Activated effector memory CD4-positive, alpha-beta T cell treated with anti-CD3 and anti-CD28 coated beads, Interleukin-2, amount 50 U/mL, for 16 hours (primary cell): ENCODE measurements around the gene PLCL2.

ENCODE experiments used
- DNase-seq: peaks from one replicate; pipeline ENCODE4 v3.0.0-alpha.2; 2020

The PLCL2 gene

GRCh38 chr3:16884748-16885592 is at the start of gene PLCL2:
Gene PLCL2, plus strand, starts transcription at chr3:16884955. Its CDS starts 85 bp downstream, at chr3:16885040.
- DNase-seq = peak; percentile 88

DNA sequence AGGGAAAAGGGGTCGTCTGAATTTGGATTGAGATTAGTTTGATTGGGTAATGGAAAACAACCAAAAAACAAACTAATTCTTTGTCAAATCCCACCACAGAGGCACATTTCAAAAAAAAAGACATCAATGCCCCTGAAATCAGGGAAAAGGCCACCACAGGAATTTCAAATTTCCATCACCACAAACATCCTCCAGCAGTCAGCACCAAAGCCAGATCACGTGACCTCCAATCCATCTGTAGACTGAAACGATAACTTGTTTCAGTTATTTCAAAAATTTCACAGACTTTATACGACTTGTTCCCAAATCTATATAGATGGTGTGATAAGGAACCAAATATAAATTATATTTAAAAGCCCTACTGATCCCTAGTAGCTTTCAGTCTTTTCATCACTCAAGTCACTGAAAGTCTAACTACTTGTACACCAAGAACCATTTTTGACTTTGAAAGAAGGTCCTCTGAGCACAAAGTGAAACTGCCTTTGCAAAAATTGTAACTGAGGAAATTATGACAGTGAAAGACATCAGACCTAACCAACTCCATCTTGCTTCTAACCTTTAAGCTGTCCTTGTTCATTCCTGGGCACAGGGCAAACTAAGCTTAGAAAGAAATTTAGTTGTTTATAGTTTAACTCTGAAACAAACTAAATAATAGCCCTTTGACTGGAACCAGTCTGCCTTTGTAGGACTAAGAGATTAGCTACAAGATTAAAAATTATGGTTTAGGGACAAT is 48.1 kb upstream of the PLCL2 start:
- no peak for DNase-seq

DNA sequence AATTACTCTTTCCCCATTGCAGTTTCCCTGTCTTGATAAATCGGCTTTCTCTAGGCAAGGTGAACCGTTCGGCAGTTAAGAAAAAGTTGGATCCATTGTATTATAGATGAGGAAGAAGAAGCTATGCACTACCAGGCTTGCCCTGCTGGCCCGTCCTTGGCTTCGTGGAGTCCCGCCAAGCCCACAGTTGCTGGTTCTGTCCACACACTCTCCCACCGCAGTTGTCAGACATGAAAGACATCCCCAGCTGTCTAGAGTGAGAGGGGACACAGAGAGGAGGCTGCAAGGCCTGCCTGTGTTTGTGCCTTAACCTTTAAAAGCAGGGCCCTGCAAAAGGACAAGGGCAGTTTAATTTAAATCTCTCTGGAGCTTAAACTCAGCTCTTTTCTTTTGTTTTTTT is 47.2 kb upstream of the PLCL2 start:
- DNase-seq = no peak

DNA sequence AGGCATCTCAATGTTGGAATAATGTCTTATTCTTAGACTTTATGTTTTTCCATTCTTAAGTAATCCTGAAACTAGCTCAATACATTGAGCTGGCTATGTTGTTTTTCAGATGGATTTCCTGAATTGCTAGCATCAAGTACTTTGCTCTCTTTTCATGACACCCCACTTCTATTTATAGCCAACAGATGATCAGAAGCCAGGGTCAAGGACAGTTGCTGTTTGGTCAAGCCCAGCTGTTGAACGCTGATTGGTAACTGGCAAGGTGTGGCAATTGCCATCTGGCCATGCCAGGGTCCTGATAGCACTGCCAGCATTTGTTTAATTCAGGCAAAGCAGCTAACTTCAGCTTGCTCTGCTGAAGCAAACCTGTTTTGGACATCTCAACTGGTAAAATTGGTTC is 46.2 kb upstream of the PLCL2 start:
- no peak for DNase-seq

DNA sequence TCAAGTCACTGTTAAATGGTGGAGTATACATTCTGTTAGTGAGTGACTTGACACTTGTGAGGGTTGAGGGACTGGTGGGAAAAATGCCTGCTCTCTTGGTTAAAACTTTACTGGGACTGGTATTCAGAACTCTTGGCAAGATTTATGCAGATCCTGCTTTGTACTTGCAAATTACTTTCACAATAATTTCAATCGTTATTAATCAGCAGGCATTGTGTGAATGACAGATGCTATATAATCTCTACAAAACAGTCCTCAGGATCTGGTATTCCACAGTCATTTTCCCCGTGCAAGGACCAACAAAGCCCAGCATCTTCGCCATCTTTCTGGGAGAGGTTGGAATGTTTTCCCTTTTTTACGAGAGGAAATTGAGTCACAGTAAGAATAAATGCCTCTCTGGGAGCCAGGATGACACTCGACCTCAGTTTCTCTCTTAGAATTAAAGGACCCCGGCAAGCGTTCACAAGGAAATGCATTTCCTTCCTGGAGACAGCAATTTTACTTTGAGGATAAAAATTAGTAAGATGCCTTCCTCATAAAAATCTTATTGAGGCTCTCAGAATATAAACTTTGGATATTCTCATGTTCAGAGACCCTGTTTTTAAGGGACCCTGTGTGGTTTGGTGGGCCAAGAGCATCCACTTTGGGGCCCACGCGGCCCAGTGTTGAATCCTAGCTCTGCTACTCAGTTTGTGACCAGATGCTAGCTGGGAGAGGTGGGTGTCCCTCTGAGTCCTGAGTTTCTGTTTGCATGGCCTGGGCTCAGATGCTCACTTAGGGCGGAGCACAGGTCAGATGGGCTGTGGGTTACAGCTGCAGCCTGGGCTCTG is 45.3 kb upstream of the PLCL2 start:
- no peak for DNase-seq

- DNase-seq = no peak
These were observed 44.7 kb upstream of the PLCL2 start for GRCh38 chr3:16840101-16840424.

- no peak for DNase-seq
These were observed 43.6 kb upstream of the PLCL2 start for GRCh38 chr3:16841041-16841753.

DNA sequence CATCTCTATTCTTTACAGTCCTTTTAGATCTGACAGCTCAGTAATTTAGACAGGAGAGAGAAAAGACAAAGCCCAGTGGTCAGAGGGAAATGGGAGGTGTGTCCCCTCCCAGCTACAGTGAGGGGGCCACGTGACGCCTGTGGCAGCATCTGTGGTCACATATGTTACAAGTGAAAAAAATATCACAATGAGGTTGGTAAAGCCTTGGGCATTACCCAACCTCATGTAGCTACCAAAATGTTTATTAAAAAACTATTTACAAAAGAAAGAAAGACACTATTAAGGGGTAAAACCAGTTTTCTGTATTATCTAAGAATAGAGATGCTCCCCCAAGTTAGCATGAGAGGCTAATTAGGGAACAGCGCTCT is 42.9 kb upstream of the PLCL2 start:
- peak; percentile 75 for DNase-seq

DNA sequence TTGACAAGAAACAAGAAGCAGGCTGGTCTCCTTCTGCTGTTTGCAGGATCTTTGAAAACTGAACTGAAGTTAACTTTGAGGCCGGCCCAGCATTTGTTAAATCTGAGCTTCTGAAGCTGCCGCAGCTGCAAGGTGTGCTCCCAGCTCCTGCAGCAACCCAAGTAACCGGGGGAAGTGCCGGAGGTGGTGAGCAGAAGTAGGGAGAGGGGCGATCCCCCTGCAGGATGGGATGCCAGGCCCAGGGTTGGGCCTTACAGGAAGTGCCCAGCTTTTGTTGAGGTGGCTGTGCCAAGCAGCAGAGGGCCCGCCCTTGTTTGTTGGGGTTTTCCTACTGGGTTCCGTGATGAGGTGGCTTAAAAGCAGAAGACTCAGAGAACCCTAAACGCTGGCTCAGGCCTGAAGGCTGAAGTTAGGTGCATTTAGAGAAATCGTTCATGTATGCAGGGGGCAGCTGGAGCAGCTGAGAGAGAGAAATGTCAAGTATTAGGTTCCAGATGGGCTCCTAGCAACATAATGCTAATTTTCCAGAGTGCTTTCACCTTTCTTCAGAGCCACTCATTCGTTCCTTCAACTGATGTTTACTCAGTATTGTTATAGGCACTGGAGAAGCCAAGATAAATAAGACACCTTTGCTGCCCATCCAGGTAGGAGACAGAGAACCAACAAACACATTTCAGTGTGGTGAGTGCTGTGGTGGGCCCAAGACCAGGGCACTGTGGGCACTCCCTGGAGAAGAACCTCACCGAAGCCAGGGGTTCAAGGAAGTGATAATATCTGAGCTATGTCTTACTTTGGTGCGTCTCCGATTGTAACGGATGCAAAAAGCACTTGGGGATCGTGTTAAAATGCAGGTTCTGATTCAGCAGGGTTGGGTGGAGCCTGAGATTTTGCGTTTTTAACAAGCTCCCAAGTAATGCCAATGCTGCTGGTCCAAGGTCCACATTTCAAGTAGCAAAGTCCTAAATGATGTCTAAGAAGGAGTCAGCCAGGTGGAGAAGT is 42.2 kb upstream of the PLCL2 start:
- DNase-seq = peak; percentile 88

GRCh38 chr3:16844222-16844621 is 40.5 kb upstream of the PLCL2 start:
- no peak for DNase-seq

GRCh38 chr3:16844791-16845190 is 40.0 kb upstream of the PLCL2 start:
- DNase-seq = no peak

GRCh38 chr3:16846373-16847080 is 38.2 kb upstream of the PLCL2 start:
- DNase-seq = no peak

DNA sequence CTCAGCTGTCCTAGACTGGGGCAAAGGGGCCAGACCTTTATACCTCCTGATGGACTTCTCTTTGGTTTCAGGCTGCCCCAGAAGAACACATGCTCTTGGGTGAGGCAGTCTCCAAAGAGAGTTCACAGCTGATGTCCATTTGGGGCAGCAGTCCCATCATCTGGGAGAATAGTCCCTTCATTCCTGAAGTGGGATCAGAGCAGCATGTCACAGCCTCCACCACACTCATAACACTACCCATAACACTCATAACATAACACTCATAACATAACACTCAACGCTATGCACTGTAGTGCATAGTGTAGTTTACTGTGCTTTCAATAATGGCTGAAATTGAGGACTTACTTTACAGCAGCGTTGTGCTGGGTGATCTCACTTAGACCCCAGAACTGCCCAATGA is 36.7 kb upstream of the PLCL2 start:
- no peak for DNase-seq

DNA sequence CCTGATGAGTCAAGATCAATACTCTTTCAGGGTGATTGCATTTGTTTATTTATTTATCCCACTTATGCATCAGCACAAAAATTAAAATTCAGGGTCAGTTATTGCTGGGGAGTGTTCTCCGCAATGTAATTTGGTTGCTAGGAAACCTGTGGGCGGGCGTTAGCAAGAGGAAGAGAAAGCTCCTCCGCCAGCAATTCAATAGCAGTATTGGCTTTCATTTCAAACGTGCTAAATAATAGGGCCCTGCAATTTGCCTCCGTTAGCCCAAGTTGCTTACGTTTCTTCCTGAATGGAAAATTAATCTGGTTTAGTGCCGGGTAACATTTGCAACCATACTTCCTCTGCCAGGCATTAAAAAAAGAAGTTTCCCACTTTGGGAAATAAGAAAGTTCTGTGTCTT is 35.5 kb upstream of the PLCL2 start:
- peak; percentile 84 for DNase-seq

GRCh38 chr3:16849795-16850194 is 35.0 kb upstream of the PLCL2 start:
- DNase-seq = no peak

DNA sequence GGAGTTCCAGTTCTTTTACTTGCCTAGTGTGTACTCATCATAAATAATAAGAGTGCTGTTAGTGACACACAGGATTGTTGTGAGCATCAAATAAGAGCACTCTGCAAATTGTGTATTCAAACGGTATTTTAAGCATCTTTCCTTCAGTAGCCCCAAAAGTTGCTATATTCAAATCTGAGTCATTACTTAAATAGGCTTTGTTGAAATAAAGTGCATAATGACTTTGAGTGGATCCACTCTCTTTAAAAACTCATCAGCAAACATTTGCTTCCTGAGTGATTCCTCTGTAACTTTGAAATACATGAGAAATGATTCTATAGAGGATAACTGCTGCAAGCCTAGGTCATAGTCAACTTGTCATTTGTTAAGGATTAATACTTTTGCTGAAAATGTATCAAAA is 29.3 kb upstream of the PLCL2 start:
- no peak for DNase-seq

GRCh38 chr3:16860234-16860633 is 24.5 kb upstream of the PLCL2 start:
- no peak for DNase-seq

DNA sequence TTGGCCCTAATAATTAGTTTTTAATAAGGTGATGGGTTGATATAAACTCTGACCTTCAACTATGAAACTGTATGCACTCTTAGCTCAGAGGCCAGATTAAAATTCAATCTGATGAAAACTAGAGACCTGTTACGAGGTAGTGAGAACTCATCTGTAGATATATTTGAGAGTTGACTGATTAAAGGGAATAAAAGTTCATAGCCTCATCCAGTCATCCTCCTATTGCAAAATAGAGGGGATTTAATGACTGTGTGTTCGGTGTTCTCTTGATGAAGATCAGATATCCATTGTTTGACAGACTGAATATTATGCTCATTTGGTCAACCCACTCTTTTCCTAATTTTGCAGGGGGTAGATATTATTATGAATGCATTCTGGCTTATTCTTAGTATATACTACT is 23.3 kb upstream of the PLCL2 start:
- no peak for DNase-seq

GRCh38 chr3:16864610-16865313 is 20.0 kb upstream of the PLCL2 start:
- DNase-seq = no peak

- DNase-seq = no peak
These were observed 19.4 kb upstream of the PLCL2 start for GRCh38 chr3:16865335-16865734.
